AG08395 (cell line): ENCODE data around the gene CYP2B6.
"Not testable (repeated sequence)": the region's sequence is repeated elsewhere in the genome, so short reads cannot be mapped to it uniquely, and the experiment has no call there.

ENCODE experiments used
- DNase-seq: peaks from one replicate; pipeline ENCODE4 v3.0.0; 2012; ENCODE audit warnings: mixed read lengths, low spot score

The CYP2B6 gene

GRCh38 chr19:40980743-40981442, 10.2 kb upstream of the CYP2B6 start:
- not testable (repeated sequence) for DNase-seq

GRCh38 chr19:40981591-40981990, 9.5 kb upstream of the CYP2B6 start:
- no peak for DNase-seq

GRCh38 chr19:40982594-40983101, 8.4 kb upstream of the CYP2B6 start:
- peak; percentile 60 for DNase-seq

GRCh38 chr19:40989453-40989852, 1.6 kb upstream of the CYP2B6 start:
- DNase-seq: no peak

- no peak for DNase-seq
Measured at GRCh38 chr19:40995355-40995754, 4.3 kb downstream of the CYP2B6 start.

GRCh38 chr19:40999018-40999417, 7.9 kb downstream of the CYP2B6 start:
- DNase-seq: not testable (repeated sequence)

GRCh38 chr19:41000310-41000737, 9.2 kb downstream of the CYP2B6 start:
- DNase-seq: no peak

GRCh38 chr19:41001243-41001971, 10.3 kb downstream of the CYP2B6 start:
- DNase-seq: no peak

- not testable (repeated sequence) for DNase-seq
Measured at GRCh38 chr19:41003656-41004055, 12.6 kb downstream of the CYP2B6 start.

GRCh38 chr19:41009700-41010235, 18.7 kb downstream of the CYP2B6 start:
- DNase-seq: no peak

GRCh38 chr19:41013359-41013758, 22.3 kb downstream of the CYP2B6 start:
- no peak for DNase-seq

- DNase-seq: no peak
Measured at GRCh38 chr19:41014643-41015042, 23.6 kb downstream of the CYP2B6 start.

GRCh38 chr19:41016488-41017071, 25.5 kb downstream of the CYP2B6 start:
- DNase-seq: no peak

GRCh38 chr19:41018736-41019290, 27.7 kb downstream of the CYP2B6 start:
- DNase-seq: no peak

- DNase-seq: no peak
Measured at GRCh38 chr19:41019346-41019745, 28.3 kb downstream of the CYP2B6 start.

- DNase-seq: no peak
Measured at GRCh38 chr19:41023193-41023592, 32.1 kb downstream of the CYP2B6 start.

GRCh38 chr19:41025411-41025810, 34.3 kb downstream of the CYP2B6 start:
- no peak for DNase-seq

GRCh38 chr19:41025871-41026270, 34.8 kb downstream of the CYP2B6 start:
- no peak for DNase-seq

- no peak for DNase-seq
Measured at GRCh38 chr19:41027273-41027967, 36.3 kb downstream of the CYP2B6 start.

GRCh38 chr19:41029524-41030432, 38.7 kb downstream of the CYP2B6 start:
- DNase-seq: no peak

- no peak for DNase-seq
Measured at GRCh38 chr19:41030651-41031050, 39.6 kb downstream of the CYP2B6 start.
